CD14-positive monocyte (primary cell): ENCODE data around the gene PRAMEF12. TPM values are rescaled to one million over a fixed set of nuclear protein-coding genes. Genes with fewer than 3 reads are reported as not detected.
A peak's percentile ranks its signal among the peaks of the same experiment; 100 is the strongest.

ENCODE experiments used
- DNase-seq, 3 donors: peaks; one replicate each; pipeline ENCODE4 v3.0.0-alpha.2; 2011 to 2022
- H2AFZ ChIP-seq: 2 replicates; pipeline ENCODE4 v1.6.0; 2012; ENCODE audit warnings: mild to moderate bottlenecking, low read depth, low read length, inconsistent platforms; ENCODE audit not compliant: insufficient read depth, poor library complexity, severe bottlenecking
- H3K27ac ChIP-seq, 2 donors: 1 replicate in 1 of 2; 2 replicates in 1 of 2; pipeline ENCODE4 v1.5.1; 2012 to 2013; ENCODE audit warnings: low read length in 2 of 2, control low read depth in 1 of 2, inconsistent platforms in 1 of 2, low read depth in 1 of 2, mild to moderate bottlenecking in 1 of 2
- H3K27me3 ChIP-seq, 2 donors: one replicate each; pipeline versions ENCODE4 v1.6.0 to v1.6.1; 2011 to 2013; ENCODE audit warnings: low read length in 2 of 2; ENCODE audit not compliant: control insufficient read depth in 2 of 2, insufficient read depth in 2 of 2
- H3K36me3 ChIP-seq, 2 donors: replicated peaks in 1 of 2; 1 replicate in 1 of 2; 2 replicates in 1 of 2; pipeline versions ENCODE4 v1.5.1 to v1.6.1; 2012 to 2013; ENCODE audit warnings: low read length in 2 of 2, control low read depth in 1 of 2, inconsistent platforms in 1 of 2, mild to moderate bottlenecking in 1 of 2; ENCODE audit not compliant: insufficient read depth in 2 of 2, control insufficient read depth in 1 of 2
- H3K4me1 ChIP-seq, 2 donors: 1 replicate in 1 of 2; 2 replicates in 1 of 2; pipeline versions ENCODE4 v1.5.1 to v1.6.1; 2012 to 2013; ENCODE audit warnings: low read length in 2 of 2, control low read depth in 1 of 2, inconsistent platforms in 1 of 2, mild to moderate bottlenecking in 1 of 2, moderate library complexity in 1 of 2; ENCODE audit not compliant: insufficient read depth in 2 of 2, control insufficient read depth in 1 of 2
- H3K4me2 ChIP-seq: replicated peaks from 2 replicates; pipeline ENCODE3; 2012; ENCODE audit warnings: low read length, moderate library complexity, mild to moderate bottlenecking; ENCODE audit not compliant: poor library complexity, severe bottlenecking; ENCODE audit errors: extremely low read depth
- H3K4me3 ChIP-seq, 3 experiments: fragments of 200-600 bp in 1 of 3; sonication (generic) in 1 of 3; replicated peaks in 1 of 3; 1 replicate in 2 of 3; 2 replicates in 1 of 3; pipeline ENCODE4 v1.5.1; 2011 to 2013; ENCODE audit warnings: low read length in 3 of 3, mild to moderate bottlenecking in 3 of 3, control low read depth in 2 of 3, low read depth in 2 of 3, inconsistent platforms in 1 of 3, moderate library complexity in 1 of 3
- H3K79me2 ChIP-seq: 2 replicates; pipeline ENCODE4 v1.6.0; 2012; ENCODE audit warnings: mild to moderate bottlenecking, control low read depth, inconsistent platforms, low read length, moderate library complexity; ENCODE audit not compliant: insufficient read depth
- H3K9ac ChIP-seq: 2 replicates; pipeline ENCODE4 v1.6.0; 2017; ENCODE audit warnings: low read length, mild to moderate bottlenecking; ENCODE audit not compliant: insufficient read depth, poor library complexity, severe bottlenecking
- H3K9me3 ChIP-seq, 2 donors: replicated peaks in 1 of 2; 1 replicate in 1 of 2; 2 replicates in 1 of 2; pipeline versions ENCODE4 v1.5.1 to v1.6.1; 2012 to 2013; ENCODE audit warnings: low read length in 2 of 2, control low read depth in 1 of 2; ENCODE audit not compliant: control insufficient read depth in 1 of 2, insufficient read depth in 1 of 2
- H4K20me1 ChIP-seq: 2 replicates; pipeline ENCODE4 v1.6.0; 2012; ENCODE audit warnings: mild to moderate bottlenecking, low read length, control low read depth, moderate library complexity; ENCODE audit not compliant: insufficient read depth
- H3K27ac Mint-ChIP-seq, 7 donors: one replicate each; pipeline ENCODE4 v1.8.0; 2020; ENCODE audit warnings: mild to moderate bottlenecking in 7 of 7, mixed read lengths in 7 of 7, moderate library complexity in 6 of 7, inconsistent platforms in 2 of 7
- H3K27me3 Mint-ChIP-seq, 3 donors: one replicate each; pipeline ENCODE4 v1.8.0; 2021 to 2022; ENCODE audit warnings: low read depth in 3 of 3, mild to moderate bottlenecking in 3 of 3, mixed read lengths in 3 of 3, moderate library complexity in 3 of 3, inconsistent platforms in 1 of 3
- H3K36me3 Mint-ChIP-seq, 2 donors: one replicate each; pipeline ENCODE4 v1.8.0; 2020; ENCODE audit warnings: mixed read lengths in 2 of 2, inconsistent platforms in 1 of 2, mild to moderate bottlenecking in 1 of 2
- H3K4me1 Mint-ChIP-seq: one replicate; pipeline ENCODE4 v1.8.0; 2020; ENCODE audit warnings: mild to moderate bottlenecking, mixed read lengths
- H3K4me3 Mint-ChIP-seq, 2 donors: one replicate each; pipeline ENCODE4 v1.8.0; 2020; ENCODE audit warnings: mild to moderate bottlenecking in 2 of 2, mixed read lengths in 2 of 2, moderate library complexity in 1 of 2
- H3K9me3 Mint-ChIP-seq, 7 donors: one replicate each; pipeline ENCODE4 v1.8.0; 2020 to 2022; ENCODE audit warnings: mixed read lengths in 7 of 7, mild to moderate bottlenecking in 6 of 7, moderate library complexity in 6 of 7, inconsistent platforms in 2 of 7
- CTCF ChIP-seq: fragments of 200-600 bp; IDR thresholded peaks from one replicate; pipeline ENCODE4 v1.8.0; 2022; ENCODE audit warnings: antibody characterized with exemption, mild to moderate bottlenecking
- WGBS: methylation state at CpG from one replicate; pipeline ENCODE4 v1.1.5; 2013; ENCODE audit warnings: missing lambda C conversion rate; ENCODE audit not compliant: insufficient coverage; 5-methylcytosine and 5-hydroxymethylcytosine counted together
- intact Hi-C, 2 donors: fragments of 100-400 bp; cut with micrococcal nuclease; formaldehyde crosslinking; loops; one replicate each; pipeline versions ENCODE4 v1.15.0 to v1.15.1; 2023
- polyA plus RNA-seq, 3 donors: library from polyadenylated mRNA; depleted of rRNA in 1 of 3; unstranded in 2 of 3; stranded (reverse) in 1 of 3; fragments of 300-500 nt in 2 of 3; fragments of >200 nt in 1 of 3; fragmentation: Illumina TruSeq in 2 of 3; gene quantifications; 1 replicate in 2 of 3; 2 replicates in 1 of 3; pipeline ENCODE4 v1.2.3, GENCODE V29; 2012 to 2021

PRAMEF12 gene
- polyA plus RNA-seq, 3 donors, result not detected

- Histone ChIP-seq H3K27ac (no peak overlapping the region), H3K4me3 (no peak overlapping the region), H3K36me3 (no peaks in the 10 kb centered on the region), H3K9ac (no peak overlapping the region), H3K27me3 (no peaks in the 10 kb centered on the region), H3K4me2 (no peak overlapping the region), H2AFZ (no peak overlapping the region), H3K4me1 (no peaks in the 10 kb centered on the region), H3K9me3 (no peaks in the 10 kb centered on the region), H3K79me2 (no peaks in the 10 kb centered on the region), H4K20me1 (no peaks in the 10 kb centered on the region)
- intact Hi-C loops, result no loop called here
- Mint-ChIP-seq H3K9me3 (peaks cover 0 to 2% (median 0%) of the 10 kb centered on the region in 7 donors), H3K4me1 (no peaks in the 10 kb centered on the region), H3K27ac (peak overlapping the region in 2 of 7 donors; percentile 10 to 73), H3K27me3 (peaks cover 1 to 14% (median 3%) of the 10 kb centered on the region in 3 donors), H3K4me3 (no peak overlapping the region), H3K36me3 (no peaks in the 10 kb centered on the region)
- 93% methylated on average over 3 of the region's 4 CpGs for WGBS
- no peak for DNase-seq
- no peak for TF ChIP-seq CTCF
Observed at GRCh38 chr1:12763479-12763878, 10.1 kb upstream of the PRAMEF12 start.

GRCh38 chr1:12764016-12764415, 9.5 kb upstream of the PRAMEF12 start:
- intact Hi-C loops, result no loop called here
- peaks cover 1 to 16% (median 3%) of the 10 kb centered on the region in 3 donors for H3K27me3 Mint-ChIP-seq

More at GRCh38 chr1:12764016-12764415, 9.5 kb upstream of the PRAMEF12 start:
- TF ChIP-seq CTCF, result no peak
- no peak for DNase-seq
- Mint-ChIP-seq H3K9me3 (peaks cover 0 to 2% (median 0%) of the 10 kb centered on the region in 7 donors), H3K4me3 (no peak overlapping the region), H3K36me3 (no peaks in the 10 kb centered on the region), H3K4me1 (no peaks in the 10 kb centered on the region), H3K27ac (no peak overlapping the region)
- H2AFZ ChIP-seq, result no peak overlapping the region
- no peaks in the 10 kb centered on the region for H3K27me3 ChIP-seq
- no peak overlapping the region for H3K9ac ChIP-seq
- H3K27ac ChIP-seq, result no peak overlapping the region
- no peaks in the 10 kb centered on the region for H3K79me2 ChIP-seq
- H3K4me3 ChIP-seq, result no peak overlapping the region
- no peaks in the 10 kb centered on the region for H3K9me3 ChIP-seq
- H3K4me1 ChIP-seq, result no peaks in the 10 kb centered on the region
- no peak overlapping the region for H3K4me2 ChIP-seq
- WGBS, result 60% methylated on average over 2 of the region's 5 CpGs
- no peaks in the 10 kb centered on the region for H3K36me3 ChIP-seq
- no peaks in the 10 kb centered on the region for H4K20me1 ChIP-seq
